GM18909 (cell line): ENCODE results near the gene ASCL5.
"Not testable (repeated sequence)": the region's sequence is repeated elsewhere in the genome, so short reads cannot be mapped to it uniquely, and the experiment has no call there.

ENCODE experiments used
- ATAC-seq: cut with Tn5 transposase; IDR thresholded peaks from one replicate; pipeline ENCODE4 v1.9.1; 2021; ENCODE audit warnings: mild to moderate bottlenecking; ENCODE audit not compliant: unreplicated experiment, poor library complexity

ASCL5 gene

GRCh38 chr1:201126832-201127754, at the start of gene ASCL5:
ASCL5 (minus strand) TSS chr1:201127184; CDS start chr1:201115372, 11,812 bp downstream.
- no peak for ATAC-seq

GRCh38 chr1:201175820-201176500, 49.0 kb upstream of the ASCL5 start:
- no peak for ATAC-seq

- ATAC-seq, result no peak
Measured at GRCh38 chr1:201173736-201174135, 46.8 kb upstream of the ASCL5 start.

GRCh38 chr1:201172999-201173610, 46.1 kb upstream of the ASCL5 start:
- no peak for ATAC-seq

- no peak for ATAC-seq
Measured at GRCh38 chr1:201172326-201172725, 45.3 kb upstream of the ASCL5 start.

GRCh38 chr1:201171063-201172036, 44.4 kb upstream of the ASCL5 start:
- ATAC-seq, result peak; percentile 39

GRCh38 chr1:201170533-201171062, 43.6 kb upstream of the ASCL5 start:
- peak; percentile 94 for ATAC-seq

GRCh38 chr1:201169971-201170532, 43.1 kb upstream of the ASCL5 start:
- no peak for ATAC-seq

GRCh38 chr1:201169203-201169602, 42.2 kb upstream of the ASCL5 start:
- no peak for ATAC-seq

GRCh38 chr1:201167041-201167991, 40.3 kb upstream of the ASCL5 start:
- ATAC-seq, result no peak

GRCh38 chr1:201164645-201165044, 37.7 kb upstream of the ASCL5 start:
- no peak for ATAC-seq

- no peak for ATAC-seq
Measured at GRCh38 chr1:201163707-201164106, 36.7 kb upstream of the ASCL5 start.

GRCh38 chr1:201163036-201163435, 36.1 kb upstream of the ASCL5 start:
- ATAC-seq, result not testable (repeated sequence)

- no peak for ATAC-seq
Measured at GRCh38 chr1:201157949-201158348, 31.0 kb upstream of the ASCL5 start.

- no peak for ATAC-seq
Measured at GRCh38 chr1:201156819-201157218, 29.8 kb upstream of the ASCL5 start.

- no peak for ATAC-seq
Measured at GRCh38 chr1:201156346-201156745, 29.4 kb upstream of the ASCL5 start.

GRCh38 chr1:201155354-201155753, 28.4 kb upstream of the ASCL5 start:
- ATAC-seq, result no peak
